Neural progenitor cell (in vitro differentiated cells): ENCODE measurements around the gene KCNQ1. TPM values are rescaled to one million over a fixed set of nuclear protein-coding genes. Genes with fewer than 3 reads are reported as not detected.

Source experiments
- DNase-seq: peaks from one replicate; pipeline ENCODE4 v3.0.0-alpha.2; 2016; ENCODE audit warnings: low spot score
- H2AFZ ChIP-seq: fragments of 200-600 bp; sonication (generic); replicated peaks from 2 replicates; pipeline ENCODE4 v1.6.1; 2016; ENCODE audit warnings: antibody characterized with exemption
- H3F3A ChIP-seq: fragments of 200-600 bp; sonication (generic); 2 replicates; pipeline ENCODE4 v1.6.1; 2016; ENCODE audit warnings: antibody characterized with exemption, low read depth
- H3K27ac ChIP-seq: fragments of 200-600 bp; sonication (generic); 2 replicates; pipeline ENCODE4 v1.5.1; 2016; ENCODE audit warnings: mild to moderate bottlenecking
- H3K27me3 ChIP-seq: fragments of 200-600 bp; sonication (generic); 2 replicates; pipeline ENCODE4 v1.6.1; 2016; ENCODE audit warnings: mild to moderate bottlenecking, moderate library complexity
- H3K36me3 ChIP-seq: fragments of 200-600 bp; sonication (generic); 2 replicates; pipeline ENCODE4 v1.5.1; 2016
- H3K4me1 ChIP-seq: fragments of 200-600 bp; sonication (generic); 2 replicates; pipeline ENCODE4 v1.6.1; 2016; ENCODE audit warnings: mixed run types
- H3K4me2 ChIP-seq: fragments of 200-600 bp; sonication (generic); 2 replicates; pipeline ENCODE4 v1.6.1; 2016
- H3K4me3 ChIP-seq: fragments of 200-600 bp; sonication (generic); 2 replicates; pipeline ENCODE4 v1.5.1; 2016
- H3K79me2 ChIP-seq: fragments of 200-600 bp; sonication (generic); 2 replicates; pipeline ENCODE4 v1.6.1; 2016; ENCODE audit warnings: low read depth
- H3K9ac ChIP-seq: fragments of 200-600 bp; sonication (generic); 2 replicates; pipeline ENCODE4 v1.6.1; 2016
- H3K9me3 ChIP-seq: fragments of 200-600 bp; sonication (generic); 2 replicates; pipeline ENCODE4 v1.5.1; 2016; ENCODE audit warnings: low read depth
- H4K20me1 ChIP-seq: fragments of 200-600 bp; sonication (generic); 2 replicates; pipeline ENCODE4 v1.6.1; 2016; ENCODE audit warnings: low read depth
- H3K27ac Mint-ChIP-seq: 3 replicates; pipeline ENCODE4 v1.8.0; 2021; ENCODE audit warnings: mixed read lengths
- H3K27me3 Mint-ChIP-seq: 2 replicates; pipeline ENCODE4 v1.8.0; 2022; ENCODE audit warnings: low read depth, mild to moderate bottlenecking, inconsistent platforms, moderate library complexity, mixed read lengths; ENCODE audit not compliant: insufficient read depth
- H3K36me3 Mint-ChIP-seq: 3 replicates; pipeline ENCODE4 v1.8.0; 2021; ENCODE audit warnings: mixed read lengths
- H3K4me1 Mint-ChIP-seq: 3 replicates; pipeline ENCODE4 v1.8.0; 2021; ENCODE audit warnings: mixed read lengths
- H3K4me3 Mint-ChIP-seq: 3 replicates; pipeline ENCODE4 v1.8.0; 2021; ENCODE audit warnings: mild to moderate bottlenecking, moderate library complexity, mixed read lengths
- H3K9me3 Mint-ChIP-seq: 3 replicates; pipeline ENCODE4 v1.8.0; 2020; ENCODE audit warnings: mixed read lengths
- EZH2 ChIP-seq: fragments of 200-600 bp; sonication (generic); IDR thresholded peaks from 2 replicates; pipeline ENCODE4 v1.6.1; 2017; ENCODE audit warnings: antibody characterized with exemption, mild to moderate bottlenecking, moderate library complexity
- EZH2phosphoT487 ChIP-seq: fragments of 200-600 bp; sonication (generic); IDR thresholded peaks from 2 replicates; pipeline ENCODE4 v1.6.1; 2017; ENCODE audit warnings: antibody characterized with exemption
- total RNA-seq: library from RNA; depleted of rRNA; stranded (reverse); fragments of >200 nt; gene quantifications from 2 replicates; pipeline ENCODE4 v1.2.3, GENCODE V29; 2015; ENCODE audit warnings: low replicate concordance
- TF ChIP-seq, protein P1 (sequence below): fragments of 200-600 bp; sonication (generic); IDR thresholded peaks from 2 replicates; pipeline ENCODE4 v1.5.1; 2017; ENCODE audit warnings: antibody characterized with exemption, mild to moderate bottlenecking

Gene KCNQ1
- total RNA-seq, 1 donor from 2014 or later = 0.11 TPM

- Histone ChIP-seq H4K20me1 (no peaks in the 10 kb centered on the region), H3F3A (no peaks in the 10 kb centered on the region), H3K27me3 (peaks cover 37% of the 10 kb centered on the region), H3K4me1 (peaks cover 24% of the 10 kb centered on the region), H3K4me2 (no peak overlapping the region), H3K9me3 (no peaks in the 10 kb centered on the region), H2AFZ (no peak overlapping the region), H3K4me3 (no peak overlapping the region), H3K9ac (no peak overlapping the region), H3K27ac (no peak overlapping the region), H3K36me3 (no peaks in the 10 kb centered on the region), H3K79me2 (no peaks in the 10 kb centered on the region)
- no peak overlapping the region for H3K4me3 Mint-ChIP-seq
- peaks cover 19% of the 10 kb centered on the region for H3K27me3 Mint-ChIP-seq
- H3K9me3 Mint-ChIP-seq = peaks cover 12% of the 10 kb centered on the region
- no peak overlapping the region for H3K27ac Mint-ChIP-seq
- no peak for DNase-seq
- peaks cover 40% of the 10 kb centered on the region for H3K4me1 Mint-ChIP-seq
- no peaks in the 10 kb centered on the region for H3K36me3 Mint-ChIP-seq
- TF ChIP-seq, protein P1, sequence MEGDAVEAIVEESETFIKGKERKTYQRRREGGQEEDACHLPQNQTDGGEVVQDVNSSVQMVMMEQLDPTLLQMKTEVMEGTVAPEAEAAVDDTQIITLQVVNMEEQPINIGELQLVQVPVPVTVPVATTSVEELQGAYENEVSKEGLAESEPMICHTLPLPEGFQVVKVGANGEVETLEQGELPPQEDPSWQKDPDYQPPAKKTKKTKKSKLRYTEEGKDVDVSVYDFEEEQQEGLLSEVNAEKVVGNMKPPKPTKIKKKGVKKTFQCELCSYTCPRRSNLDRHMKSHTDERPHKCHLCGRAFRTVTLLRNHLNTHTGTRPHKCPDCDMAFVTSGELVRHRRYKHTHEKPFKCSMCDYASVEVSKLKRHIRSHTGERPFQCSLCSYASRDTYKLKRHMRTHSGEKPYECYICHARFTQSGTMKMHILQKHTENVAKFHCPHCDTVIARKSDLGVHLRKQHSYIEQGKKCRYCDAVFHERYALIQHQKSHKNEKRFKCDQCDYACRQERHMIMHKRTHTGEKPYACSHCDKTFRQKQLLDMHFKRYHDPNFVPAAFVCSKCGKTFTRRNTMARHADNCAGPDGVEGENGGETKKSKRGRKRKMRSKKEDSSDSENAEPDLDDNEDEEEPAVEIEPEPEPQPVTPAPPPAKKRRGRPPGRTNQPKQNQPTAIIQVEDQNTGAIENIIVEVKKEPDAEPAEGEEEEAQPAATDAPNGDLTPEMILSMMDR = no peak
- TF ChIP-seq EZH2 (no peak), EZH2phosphoT487 (no peak)
Observed at GRCh38 chr11:2808850-2809846, 364.3 kb downstream of the KCNQ1 start.

GRCh38 chr11:2809854-2810253 lies 365.0 kb downstream of the KCNQ1 start:
- peaks cover 19% of the 10 kb centered on the region for H3K27me3 Mint-ChIP-seq
- no peaks in the 10 kb centered on the region for H3K36me3 ChIP-seq

DNA sequence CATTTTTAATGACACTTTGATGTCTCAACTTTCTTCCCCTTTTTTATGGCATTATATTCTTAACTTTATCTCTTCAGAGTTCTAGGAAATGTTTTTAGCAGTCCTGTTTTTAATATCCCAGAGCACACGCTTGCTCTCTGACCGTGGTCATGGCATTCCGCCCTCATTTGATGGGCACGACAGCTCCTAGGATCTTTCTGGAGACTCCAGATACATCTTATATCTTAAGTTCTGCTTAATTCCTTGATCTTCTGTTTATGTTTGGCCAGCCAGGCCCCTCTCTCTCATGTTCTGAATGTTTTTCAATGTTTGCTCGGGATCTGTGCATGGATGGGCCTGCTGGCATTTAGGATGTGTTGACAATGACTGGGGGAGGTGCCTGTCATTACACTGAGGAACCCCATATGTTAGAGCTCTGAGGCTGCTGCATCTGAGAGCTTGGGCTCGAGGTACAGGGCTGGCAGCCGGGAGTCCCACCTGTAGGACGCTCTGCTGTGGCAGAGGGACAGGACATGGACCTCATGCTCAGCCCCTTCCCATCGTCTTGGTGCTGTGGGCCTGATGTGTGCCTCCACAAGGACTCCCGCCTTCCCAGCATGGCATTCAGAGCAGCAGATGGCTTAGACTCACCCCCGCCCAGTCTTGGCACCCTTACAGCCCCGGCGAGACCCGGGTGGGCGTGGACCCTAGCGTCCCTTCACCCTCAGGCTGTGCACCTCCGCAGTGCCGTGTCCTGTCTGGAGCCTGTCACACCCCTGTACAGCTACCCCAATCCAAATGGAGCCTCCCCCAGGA lies 365.8 kb downstream of the KCNQ1 start:
- no peak overlapping the region for H3K27ac ChIP-seq
- no peaks in the 10 kb centered on the region for H3K36me3 Mint-ChIP-seq
- H3K27me3 ChIP-seq = peaks cover 37% of the 10 kb centered on the region
- H3K9me3 Mint-ChIP-seq = peaks cover 12% of the 10 kb centered on the region
- H3K27ac Mint-ChIP-seq = no peak overlapping the region
- no peak overlapping the region for H3K4me3 ChIP-seq
- peaks cover 25% of the 10 kb centered on the region for H3K4me1 Mint-ChIP-seq
- no peaks in the 10 kb centered on the region for H3K79me2 ChIP-seq
- H3K4me1 ChIP-seq = peaks cover 15% of the 10 kb centered on the region
- no peaks in the 10 kb centered on the region for H3K9me3 ChIP-seq
- DNase-seq = no peak
- peaks cover 19% of the 10 kb centered on the region for H3K27me3 Mint-ChIP-seq
- H4K20me1 ChIP-seq = no peaks in the 10 kb centered on the region
- H3K4me2 ChIP-seq = no peak overlapping the region
- no peaks in the 10 kb centered on the region for H3F3A ChIP-seq
- no peak overlapping the region for H3K9ac ChIP-seq
- H3K36me3 ChIP-seq = no peaks in the 10 kb centered on the region
- H3K4me3 Mint-ChIP-seq = no peak overlapping the region
- TF ChIP-seq EZH2phosphoT487 (no peak), EZH2 (no peak)
- TF ChIP-seq, protein P1 = no peak
- no peak overlapping the region for H2AFZ ChIP-seq

More at GRCh38 chr11:2809854-2810253, 365.0 kb downstream of the KCNQ1 start:
- Histone ChIP-seq H3K4me3 (no peak overlapping the region), H3K79me2 (no peaks in the 10 kb centered on the region), H3K4me1 (peaks cover 23% of the 10 kb centered on the region), H3K27me3 (peaks cover 37% of the 10 kb centered on the region), H4K20me1 (no peaks in the 10 kb centered on the region), H3K9me3 (no peaks in the 10 kb centered on the region), H3K4me2 (no peak overlapping the region), H3K27ac (no peak overlapping the region), H3K9ac (no peak overlapping the region), H3F3A (no peaks in the 10 kb centered on the region), H2AFZ (no peak overlapping the region)
- no peaks in the 10 kb centered on the region for H3K36me3 Mint-ChIP-seq
- H3K4me3 Mint-ChIP-seq = no peak overlapping the region
- no peak overlapping the region for H3K27ac Mint-ChIP-seq
- peaks cover 12% of the 10 kb centered on the region for H3K9me3 Mint-ChIP-seq
- TF ChIP-seq EZH2phosphoT487 (no peak), EZH2 (no peak)
- TF ChIP-seq, protein P1 = no peak
- no peak for DNase-seq
- peaks cover 33% of the 10 kb centered on the region for H3K4me1 Mint-ChIP-seq
